ENCODE data around the gene DMXL1. TPM values are rescaled to one million over a fixed set of nuclear protein-coding genes. Genes with fewer than 3 reads are reported as not detected.

DMXL1 gene
- polyA plus RNA-seq, 2 of the 4 experiments (the other 2 are of a cell fraction), result 8.4 to 28.8 TPM

- no peak for TF ChIP-seq MYC (IDR thresholded peaks at IDR 0.05; ENCODE audit: borderline replicate concordance, low read length)
- TF ChIP-seq FOXS1 (CRISPR knock-in tag; IDR thresholded peaks at IDR 0.05), result no peak
- no peak for TF ChIP-seq RFX5 (IDR thresholded peaks at IDR 0.05)
- TF ChIP-seq GATA3 (IDR thresholded peaks at IDR 0.05; ENCODE audit: borderline replicate concordance), result no peak
- TF ChIP-seq NR3C1 (IDR thresholded peaks at IDR 0.05), result no peak
- no peak for TF ChIP-seq MAZ (IDR thresholded peaks at IDR 0.05; ENCODE audit: borderline replicate concordance, low read depth, low read length)
- TF ChIP-seq BHLHE40 (IDR thresholded peaks at IDR 0.05; ENCODE audit: low read depth, low read length), result no peak
- no peak for TF ChIP-seq HOXB5 (CRISPR knock-in tag; IDR thresholded peaks at IDR 0.05)
- no peak for TF ChIP-seq KDM5A (IDR thresholded peaks at IDR 0.05)
- no peak overlapping the region for H3K4me3 ChIP-seq
- H3K27ac ChIP-seq, result no peak overlapping the region
- CTCF ChIA-PET, result interaction anchor here (1.1 kb wide), 1 partner anchor 12 kb away, joined by 3 read pairs; no protein-coding TSS in a partner anchor
- no peak for ATAC-seq
- H3K4me2 ChIP-seq, result no peak overlapping the region
- H3K4me1 ChIP-seq, result peaks cover 10% of the 10 kb centered on the region
- POLR2A ChIA-PET, result no interaction called here
- 87% methylated on average over 1 of the region's 1 CpG for WGBS (ENCODE audit: missing lambda C conversion rate)
- no peak for DNase-seq (ENCODE audit: low read depth in 1 of 2, low spot score in 1 of 2)
- H3K9me3 ChIP-seq, result no peaks in the 10 kb centered on the region
- peak; percentile 28 for FAIRE-seq
Measured at GRCh38 chr5:119220576-119221197, 149.8 kb downstream of the DMXL1 start.

- DNase-seq (ENCODE audit: low read depth in 1 of 2, low spot score in 1 of 2), result no peak
- FAIRE-seq, result no peak
- Histone ChIP-seq H3K9me3 (no peaks in the 10 kb centered on the region), H3K4me3 (no peak overlapping the region), H3K4me2 (no peak overlapping the region), H3K27ac (no peak overlapping the region), H3K4me1 (peaks cover 10% of the 10 kb centered on the region)
- no peak for ATAC-seq
- no peak for TF ChIP-seq ZFP36 (IDR thresholded peaks at IDR 0.05; ENCODE audit: borderline replicate concordance, partially characterized antibody)
- no peak for TF ChIP-seq KDM1A (IDR thresholded peaks at IDR 0.05; ENCODE audit: low read depth)
- TF ChIP-seq CBX2 (IDR thresholded peaks at IDR 0.05; ENCODE audit: borderline replicate concordance, low read depth), result no peak
- no peak for TF ChIP-seq EHMT2 (IDR thresholded peaks at IDR 0.05; ENCODE audit: low read depth)
- TF ChIP-seq JUNB (IDR thresholded peaks at IDR 0.05), result no peak
- no peak for TF ChIP-seq ESRRA (IDR thresholded peaks at IDR 0.05; ENCODE audit: borderline replicate concordance, low read length)
- no peak for TF ChIP-seq NPAS2 (CRISPR knock-in tag; IDR thresholded peaks at IDR 0.05; ENCODE audit: borderline replicate concordance)
- no peak for TF ChIP-seq JUN (IDR thresholded peaks at IDR 0.05)
- no peak for TF ChIP-seq MAFK (IDR thresholded peaks at IDR 0.05; ENCODE audit: partially characterized antibody)
- TF ChIP-seq CEBPB (IDR thresholded peaks at IDR 0.05), result no peak
- TF ChIP-seq HOXB13 (CRISPR knock-in tag; IDR thresholded peaks at IDR 0.05; ENCODE audit: low read depth), result no peak
- no peak for TF ChIP-seq HDAC2 (IDR thresholded peaks at IDR 0.05)
- TF ChIP-seq MYC (IDR thresholded peaks at IDR 0.05; ENCODE audit: borderline replicate concordance, low read length), result no peak
- TF ChIP-seq, protein P1, sequence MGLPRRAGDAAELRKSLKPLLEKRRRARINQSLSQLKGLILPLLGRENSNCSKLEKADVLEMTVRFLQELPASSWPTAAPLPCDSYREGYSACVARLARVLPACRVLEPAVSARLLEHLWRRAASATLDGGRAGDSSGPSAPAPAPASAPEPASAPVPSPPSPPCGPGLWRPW (IDR thresholded peaks at IDR 0.05), result no peak
- no peak for TF ChIP-seq FOSL2 (IDR thresholded peaks at IDR 0.05)
- no peak for TF ChIP-seq FOSL2 (CRISPR knock-in tag; IDR thresholded peaks at IDR 0.05)
- no peak for TF ChIP-seq RCOR1 (IDR thresholded peaks at IDR 0.05; ENCODE audit: low read depth, low read length)
- TF ChIP-seq SREBF2 (IDR thresholded peaks at IDR 0.05), result no peak
- TF ChIP-seq POLR2AphosphoS2 (conservative IDR thresholded peaks at IDR 0.05; ENCODE audit: low read length), result no peak
- TF ChIP-seq EP300 (IDR thresholded peaks at IDR 0.05), result no peak
- ChIA-PET CTCF (interaction anchor here (1.1 kb wide), 1 partner anchor 12 kb away, joined by 3 read pairs; no protein-coding TSS in a partner anchor), POLR2A (no interaction called here)
Measured at GRCh38 chr5:119221330-119221729, 150.4 kb downstream of the DMXL1 start.

- DNase-seq (ENCODE audit: low read depth in 1 of 2, low spot score in 1 of 2), result no peak
- Histone ChIP-seq H3K4me3 (no peak overlapping the region), H3K9me3 (no peaks in the 10 kb centered on the region), H3K4me1 (peaks cover 13% of the 10 kb centered on the region), H3K4me2 (peak overlapping the region; percentile 41), H3K27ac (no peak overlapping the region)
- ChIA-PET POLR2A (no interaction called here), CTCF (interaction anchor here (1.6 kb wide), 1 partner anchor 13 kb away, joined by 3 read pairs; no protein-coding TSS in a partner anchor)
- FAIRE-seq, result no peak
- ATAC-seq, result no peak
- TF ChIP-seq, protein P2, sequence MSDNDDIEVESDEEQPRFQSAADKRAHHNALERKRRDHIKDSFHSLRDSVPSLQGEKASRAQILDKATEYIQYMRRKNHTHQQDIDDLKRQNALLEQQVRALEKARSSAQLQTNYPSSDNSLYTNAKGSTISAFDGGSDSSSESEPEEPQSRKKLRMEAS (IDR thresholded peaks at IDR 0.05), result no peak
- no peak for TF ChIP-seq CHD4 (IDR thresholded peaks at IDR 0.05; ENCODE audit: borderline replicate concordance)
- TF ChIP-seq MYC (IDR thresholded peaks at IDR 0.05; ENCODE audit: borderline replicate concordance, low read length), result no peak
- no peak for TF ChIP-seq POLR2AphosphoS2 (conservative IDR thresholded peaks at IDR 0.05; ENCODE audit: low read length)
- no peak for TF ChIP-seq SREBF2 (IDR thresholded peaks at IDR 0.05)
- TF ChIP-seq, protein P3, sequence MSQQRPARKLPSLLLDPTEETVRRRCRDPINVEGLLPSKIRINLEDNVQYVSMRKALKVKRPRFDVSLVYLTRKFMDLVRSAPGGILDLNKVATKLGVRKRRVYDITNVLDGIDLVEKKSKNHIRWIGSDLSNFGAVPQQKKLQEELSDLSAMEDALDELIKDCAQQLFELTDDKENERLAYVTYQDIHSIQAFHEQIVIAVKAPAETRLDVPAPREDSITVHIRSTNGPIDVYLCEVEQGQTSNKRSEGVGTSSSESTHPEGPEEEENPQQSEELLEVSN (IDR thresholded peaks at IDR 0.05; ENCODE audit: borderline replicate concordance, low read depth), result no peak
- TF ChIP-seq HOXA7 (CRISPR knock-in tag; IDR thresholded peaks at IDR 0.05), result no peak
- no peak for TF ChIP-seq REST (IDR thresholded peaks at IDR 0.05)
- no peak for TF ChIP-seq NR3C1 (IDR thresholded peaks at IDR 0.05)
- TF ChIP-seq KDM1A (IDR thresholded peaks at IDR 0.05; ENCODE audit: low read depth), result no peak
- TF ChIP-seq SMC3 (IDR thresholded peaks at IDR 0.05), result no peak
- no peak for TF ChIP-seq CEBPB (IDR thresholded peaks at IDR 0.05)
Measured at GRCh38 chr5:119229950-119230349, 159.1 kb downstream of the DMXL1 start.

All from A549 (cell line).